NOMO-1 treated with DMSO at 0.1 percent for 48 hours (cell line): ENCODE data around the gene TREH.
"Not testable (repeated sequence)": the region's sequence is repeated elsewhere in the genome, so short reads cannot be mapped to it uniquely, and the experiment has no call there.

Experiments
- DNase-seq: peaks from one replicate; lab custom pipeline; 2025; ENCODE audit not compliant: unreplicated experiment; lab: John Stamatoyannopoulos, UW

The TREH gene

GRCh38 chr11:118679483-118679882 is at the start of gene TREH:
TSS of gene TREH (minus strand) at chr11:118679650. CDS start at chr11:118679627, 23 bp downstream.
- DNase-seq, result no peak

DNA sequence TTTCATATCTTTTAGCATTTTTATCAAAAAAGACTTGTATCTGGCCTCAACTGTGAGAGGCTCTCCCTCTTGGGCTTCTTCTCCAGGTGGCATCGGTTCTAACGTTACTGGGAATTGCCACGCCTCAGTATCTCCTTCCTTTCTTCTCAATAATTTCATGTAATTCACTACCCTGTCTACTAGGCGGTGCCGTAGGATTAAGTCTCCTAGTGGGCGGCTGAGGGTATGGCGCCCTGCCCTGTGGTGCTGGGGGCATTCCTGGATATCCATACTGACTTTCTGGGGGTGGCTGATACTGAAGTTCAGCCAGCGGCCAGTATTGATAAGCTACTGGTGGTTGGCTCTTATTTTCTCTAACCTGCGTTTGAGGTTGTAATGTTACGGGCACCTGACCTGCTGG is 48.7 kb upstream of the TREH start:
- not testable (repeated sequence) for DNase-seq

GRCh38 chr11:118727721-118728066 is 48.2 kb upstream of the TREH start:
- not testable (repeated sequence) for DNase-seq

DNA sequence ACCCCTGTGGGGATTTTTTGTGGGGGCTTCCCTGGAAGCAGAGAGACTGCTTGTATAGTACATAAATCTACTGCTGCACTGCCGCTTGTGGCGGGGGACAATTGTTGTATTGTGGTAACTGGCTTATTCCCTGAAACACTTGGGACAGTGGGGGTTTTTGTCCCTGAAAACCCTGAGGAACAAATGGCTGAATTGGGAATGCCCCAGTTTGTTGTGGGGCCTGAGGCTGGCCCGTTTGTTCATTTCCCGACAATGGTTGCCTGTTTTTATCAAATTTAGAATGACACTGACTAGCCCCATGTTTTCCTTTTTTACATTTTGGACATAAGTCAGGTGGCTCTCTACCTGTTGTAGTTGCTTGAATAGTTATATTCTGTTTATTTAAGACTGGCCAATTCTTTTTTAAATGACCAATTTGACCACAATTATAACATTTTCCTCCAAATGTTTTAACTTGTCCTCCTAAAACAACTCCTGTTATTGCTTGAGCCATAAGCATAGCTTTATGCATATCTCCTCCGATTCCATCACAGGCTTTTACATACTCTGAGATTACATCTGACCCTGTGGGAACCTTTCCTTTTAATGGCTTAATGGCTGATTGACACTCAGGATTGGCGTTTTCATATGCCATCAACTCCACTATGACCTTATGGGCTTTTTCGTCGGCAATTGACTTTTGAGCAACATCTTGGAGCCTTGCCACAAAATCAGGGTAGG is 47.7 kb upstream of the TREH start:
- not testable (repeated sequence) for DNase-seq

- DNase-seq, result not testable (repeated sequence)
These were observed 42.1 kb upstream of the TREH start for GRCh38 chr11:118721478-118722015.

- not testable (repeated sequence) for DNase-seq
These were observed 41.3 kb upstream of the TREH start for GRCh38 chr11:118720740-118721139.

DNA sequence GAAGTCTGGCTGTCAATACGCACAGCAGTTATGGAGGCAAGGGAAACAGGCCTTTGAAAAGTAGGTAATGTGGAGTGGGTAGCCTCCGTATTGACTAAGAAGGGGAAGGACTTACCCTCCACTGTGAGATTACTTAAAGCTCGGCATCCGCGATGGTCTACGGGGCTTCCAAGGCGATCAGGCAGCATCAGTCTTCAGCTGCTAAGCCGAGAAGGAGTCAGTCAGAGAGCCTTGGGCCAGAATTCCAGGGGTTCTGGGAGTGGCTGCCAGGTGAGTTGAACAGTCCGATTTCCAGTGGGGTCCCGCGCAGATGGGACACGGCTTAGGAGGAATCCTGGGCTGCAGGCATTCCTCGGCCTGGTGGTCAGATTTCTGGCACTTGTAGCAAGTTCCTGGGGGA is 40.6 kb upstream of the TREH start:
- DNase-seq, result not testable (repeated sequence)

DNA sequence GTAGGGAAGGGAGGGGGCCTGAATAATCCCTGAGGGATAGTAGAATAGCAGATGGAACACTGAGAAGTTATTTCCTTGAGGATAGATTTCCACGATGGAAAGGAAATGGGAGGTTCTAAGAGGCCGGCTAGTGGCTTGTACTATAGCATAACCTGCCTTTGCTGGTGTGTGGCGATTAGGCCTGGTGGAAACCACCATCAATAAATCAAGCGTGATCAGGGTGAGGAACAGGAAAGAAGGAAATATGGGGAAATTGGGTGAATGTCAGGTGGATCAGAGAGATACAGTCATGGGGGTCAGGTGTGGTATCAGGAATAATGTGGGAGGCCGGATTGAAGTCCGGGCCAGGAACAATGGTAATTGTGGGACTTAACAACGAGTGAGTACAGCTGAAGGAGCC is 39.1 kb upstream of the TREH start:
- not testable (repeated sequence) for DNase-seq

DNA sequence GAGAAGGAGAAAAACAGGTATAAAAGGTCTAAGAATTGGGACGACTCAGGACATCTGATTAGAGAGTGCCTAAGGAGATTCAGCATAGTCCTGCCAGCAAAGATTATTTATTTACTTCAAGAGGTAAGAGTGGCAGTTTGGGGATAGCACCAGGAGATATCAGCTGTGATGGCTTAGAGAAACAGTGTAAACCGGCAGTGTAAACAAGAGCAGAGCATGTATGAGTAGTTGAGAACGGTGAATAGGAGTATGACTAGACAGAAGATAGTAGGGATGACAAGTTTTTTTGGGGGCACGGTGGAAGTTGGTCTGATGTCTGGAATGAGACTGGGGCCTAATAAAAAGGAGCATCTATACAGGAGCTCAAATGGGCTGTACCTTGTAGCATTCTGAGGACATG is 38.3 kb upstream of the TREH start:
- DNase-seq, result not testable (repeated sequence)

- not testable (repeated sequence) for DNase-seq
These were observed 37.8 kb upstream of the TREH start for GRCh38 chr11:118717221-118717620.

- DNase-seq, result no peak
These were observed 36.4 kb upstream of the TREH start for GRCh38 chr11:118715837-118716260.

DNA sequence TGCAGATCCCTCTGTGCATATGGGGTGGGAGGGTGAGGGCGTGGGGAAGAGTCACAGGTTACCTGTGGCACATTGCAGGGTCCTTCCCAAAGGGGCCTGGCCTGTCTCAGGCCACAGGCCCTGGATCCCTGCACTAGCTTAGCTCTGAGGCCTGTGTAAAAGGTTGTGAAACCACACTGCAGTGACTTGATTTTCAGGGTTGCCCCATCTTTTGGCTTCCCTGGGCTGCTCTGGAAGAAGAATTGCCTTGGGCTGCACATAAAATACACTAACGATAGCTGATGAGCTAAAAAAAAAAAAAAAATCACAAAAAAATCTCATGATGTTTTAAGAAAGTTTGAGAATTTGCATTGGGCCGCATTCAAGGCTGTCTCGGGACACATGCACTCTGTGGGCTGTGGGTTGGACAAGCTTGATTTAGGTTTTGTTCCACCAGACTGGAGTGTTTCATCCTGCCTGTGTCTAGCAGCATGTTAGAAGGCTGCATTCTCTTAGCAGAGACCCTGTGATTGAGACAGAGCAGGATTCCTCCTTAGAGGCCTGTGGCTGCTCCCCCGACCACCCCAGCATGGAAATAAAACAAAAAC is 35.9 kb upstream of the TREH start:
- DNase-seq, result no peak

GRCh38 chr11:118714816-118715215 is 35.4 kb upstream of the TREH start:
- DNase-seq, result no peak

- not testable (repeated sequence) for DNase-seq
These were observed 35.0 kb upstream of the TREH start for GRCh38 chr11:118714416-118714815.

DNA sequence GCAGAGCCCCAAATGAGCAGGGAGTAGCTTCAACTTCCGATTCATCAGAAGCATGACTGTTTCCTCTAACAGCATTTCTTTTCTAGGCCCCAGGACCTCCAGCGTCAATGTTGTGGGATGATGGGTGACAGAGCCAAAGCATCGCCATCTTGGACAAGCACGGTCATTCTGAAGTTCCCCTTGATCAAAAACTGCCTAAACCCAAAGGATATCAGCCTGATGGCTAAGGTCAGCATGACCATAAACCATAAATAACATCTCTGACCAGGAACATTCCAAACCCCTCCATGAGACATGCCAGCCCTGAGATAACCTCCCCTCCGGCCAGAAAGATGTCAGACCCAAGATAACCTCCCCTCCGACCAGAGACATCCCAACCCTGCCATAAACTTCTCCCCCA is 28.8 kb upstream of the TREH start:
- DNase-seq, result no peak

DNA sequence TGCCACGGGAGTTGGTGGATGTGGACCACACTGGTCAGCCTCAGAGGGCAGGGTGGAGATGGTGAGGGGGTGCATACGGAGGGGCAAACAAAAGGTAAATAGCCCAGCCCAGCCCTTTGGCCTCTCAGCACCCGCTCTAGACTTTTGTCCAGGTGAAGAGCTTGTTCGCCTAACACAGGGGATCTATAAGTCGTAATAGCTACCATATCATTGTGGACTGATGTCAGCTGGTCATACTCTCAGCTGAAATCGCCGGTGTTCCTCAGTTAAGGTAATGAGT is 27.0 kb upstream of the TREH start:
- DNase-seq, result no peak

DNA sequence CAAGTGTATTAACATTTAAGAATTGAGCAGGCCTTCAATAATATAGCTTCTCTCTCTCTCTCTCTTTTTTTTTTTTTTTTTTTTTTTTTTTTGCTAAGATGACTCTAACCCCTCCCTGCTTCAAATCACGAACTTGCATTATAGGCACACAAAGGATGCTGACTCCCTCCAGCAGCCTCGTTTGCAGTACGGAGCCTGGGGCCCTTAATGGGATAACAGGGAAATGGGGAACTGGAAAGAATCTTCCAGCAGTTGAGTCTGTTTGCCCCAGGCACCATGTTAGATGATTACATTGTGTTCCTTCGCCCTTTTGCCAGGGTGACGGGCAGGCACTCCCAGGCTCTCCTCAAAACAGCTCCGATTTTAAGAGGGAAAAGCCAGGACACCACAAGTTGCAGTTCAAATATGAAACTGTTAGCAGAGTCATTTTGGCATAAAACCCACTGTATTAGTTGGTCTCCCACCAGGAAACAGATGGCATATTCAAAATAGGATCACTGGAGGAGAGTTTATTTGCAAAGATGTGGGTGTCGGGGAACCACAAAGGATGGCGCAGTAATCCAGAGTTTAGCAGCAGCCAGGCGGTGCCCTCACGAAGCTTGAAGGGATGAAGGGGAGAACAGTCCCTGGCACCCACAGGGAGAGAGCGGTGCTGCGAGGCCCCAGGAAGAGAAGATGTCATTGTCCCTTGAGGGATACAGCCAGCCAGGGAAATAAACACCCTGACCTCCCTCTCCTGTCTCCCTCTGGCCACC is 26.5 kb upstream of the TREH start:
- no peak for DNase-seq

GRCh38 chr11:118705111-118705741 is 25.8 kb upstream of the TREH start:
- peak; percentile 51 for DNase-seq

DNA sequence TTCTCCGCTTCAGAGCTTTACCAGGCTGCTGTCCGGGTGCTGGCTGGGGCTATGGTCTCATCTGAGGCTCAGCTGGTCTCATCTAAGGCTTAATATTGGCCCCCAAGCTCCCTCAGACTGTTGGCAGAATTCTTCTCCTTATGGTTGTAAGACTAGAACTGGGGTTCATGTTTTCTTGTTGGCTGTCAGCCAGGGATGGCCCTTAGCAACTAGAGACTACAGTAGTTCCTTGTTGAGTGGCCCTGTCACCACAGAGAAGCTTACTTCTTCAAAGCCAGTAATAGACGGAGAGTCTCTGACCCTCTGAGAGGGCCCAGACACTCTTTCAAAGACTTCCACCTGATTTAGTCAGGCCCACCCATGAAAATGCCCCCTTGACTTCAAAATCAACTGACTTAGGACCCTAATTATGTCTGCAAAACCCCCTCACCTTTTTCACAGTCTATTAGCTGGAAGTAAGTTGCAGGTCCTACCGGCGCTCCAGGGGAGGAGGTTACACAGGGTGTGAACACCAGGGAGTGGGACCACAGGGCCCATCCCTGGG is 24.2 kb upstream of the TREH start:
- peak; percentile 61 for DNase-seq

DNA sequence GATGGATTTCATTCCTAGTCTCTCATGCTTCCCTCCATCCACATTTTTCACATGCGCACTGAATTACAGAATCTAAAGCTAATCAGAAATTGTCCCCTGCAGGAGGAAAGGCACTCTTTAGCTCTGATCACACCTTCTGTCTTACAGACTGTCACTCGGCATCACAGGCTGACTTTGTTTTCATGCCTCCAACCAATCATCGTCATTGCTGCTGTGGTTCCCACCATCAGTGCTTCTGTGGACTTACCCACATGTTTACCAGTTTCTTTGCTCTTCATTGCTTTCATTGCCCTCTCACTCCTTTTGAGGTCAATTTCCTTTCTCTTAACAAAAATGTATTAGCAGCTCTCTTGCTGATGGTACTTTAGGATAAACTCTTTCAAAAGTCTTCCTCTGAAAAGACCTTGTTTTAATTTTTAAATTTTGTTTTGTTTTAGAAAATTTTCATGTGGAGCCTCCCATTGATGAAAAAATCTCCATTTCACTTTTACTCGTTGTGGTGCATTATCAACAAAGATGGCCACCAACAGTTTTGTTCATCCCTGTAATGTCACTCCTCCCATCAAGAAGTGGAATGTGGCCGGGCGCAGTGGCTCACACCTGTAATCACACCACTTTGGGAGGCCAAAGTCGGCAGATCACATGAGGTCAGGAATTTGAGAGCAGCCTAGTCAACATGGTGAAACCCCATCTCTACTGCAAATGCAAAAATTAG is 20.2 kb upstream of the TREH start:
- DNase-seq, result no peak

GRCh38 chr11:118697346-118697745 is 17.9 kb upstream of the TREH start:
- DNase-seq, result no peak
